Measurements from ENCODE around the gene ST3GAL3.

- TF ChIP-seq, protein P1, sequence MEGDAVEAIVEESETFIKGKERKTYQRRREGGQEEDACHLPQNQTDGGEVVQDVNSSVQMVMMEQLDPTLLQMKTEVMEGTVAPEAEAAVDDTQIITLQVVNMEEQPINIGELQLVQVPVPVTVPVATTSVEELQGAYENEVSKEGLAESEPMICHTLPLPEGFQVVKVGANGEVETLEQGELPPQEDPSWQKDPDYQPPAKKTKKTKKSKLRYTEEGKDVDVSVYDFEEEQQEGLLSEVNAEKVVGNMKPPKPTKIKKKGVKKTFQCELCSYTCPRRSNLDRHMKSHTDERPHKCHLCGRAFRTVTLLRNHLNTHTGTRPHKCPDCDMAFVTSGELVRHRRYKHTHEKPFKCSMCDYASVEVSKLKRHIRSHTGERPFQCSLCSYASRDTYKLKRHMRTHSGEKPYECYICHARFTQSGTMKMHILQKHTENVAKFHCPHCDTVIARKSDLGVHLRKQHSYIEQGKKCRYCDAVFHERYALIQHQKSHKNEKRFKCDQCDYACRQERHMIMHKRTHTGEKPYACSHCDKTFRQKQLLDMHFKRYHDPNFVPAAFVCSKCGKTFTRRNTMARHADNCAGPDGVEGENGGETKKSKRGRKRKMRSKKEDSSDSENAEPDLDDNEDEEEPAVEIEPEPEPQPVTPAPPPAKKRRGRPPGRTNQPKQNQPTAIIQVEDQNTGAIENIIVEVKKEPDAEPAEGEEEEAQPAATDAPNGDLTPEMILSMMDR (IDR thresholded peaks at IDR 0.05) = no peak
- no peak for TF ChIP-seq EZH2phosphoT487 (IDR thresholded peaks at IDR 0.05)
Measured at GRCh38 chr1:43770111-43770510, 62.8 kb downstream of the ST3GAL3 start.
